ENCODE results near the gene TRIP13. TPM values are rescaled to one million over a fixed set of nuclear protein-coding genes. Genes with fewer than 3 reads are reported as not detected.
"Not testable (repeated sequence)": the region's sequence is repeated elsewhere in the genome, so short reads cannot be mapped to it uniquely, and the experiment has no call there.

TRIP13 gene
- total and polyA plus RNA-seq, 4 donors, result 2.7 to 6.2 (median 3.2) TPM

DNA sequence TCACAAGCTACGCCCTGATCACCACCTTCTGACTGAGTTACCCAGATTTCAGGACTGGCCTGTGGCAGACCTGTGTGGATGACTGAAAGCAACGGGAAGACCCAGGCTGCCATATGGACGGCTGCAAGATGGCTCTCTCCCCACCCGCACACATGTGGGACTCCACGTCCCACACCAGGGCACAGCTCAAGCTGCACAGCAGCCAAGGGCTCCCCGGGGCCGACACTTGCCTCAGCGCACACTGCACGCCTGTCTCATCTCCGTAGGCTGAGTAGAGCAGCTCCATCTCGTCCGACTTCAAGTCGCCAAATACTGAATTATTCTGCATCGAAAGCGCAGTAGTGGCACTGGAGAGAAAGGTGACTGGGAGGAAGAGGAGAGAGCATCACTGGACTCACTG is 14.6 kb upstream of the TRIP13 start:
- Histone ChIP-seq H3K4me1 (ENCODE audit: control insufficient read depth in 5 of 5, insufficient read depth in 5 of 5, low read length in 5 of 5) (peaks cover 0 to 3% (median 0%) of the 10 kb centered on the region in 5 donors), H3K27ac (ENCODE audit: low read depth in 1 of 2, low read length in 1 of 2) (no peak overlapping the region), H3K4me3 (no peak overlapping the region), H3K9ac (ENCODE audit: insufficient read depth in 1 of 2, low read length in 2 of 2) (no peak overlapping the region), H3K36me3 (ENCODE audit: control insufficient read depth in 4 of 4, insufficient read depth in 4 of 4, low read length in 4 of 4) (peaks cover 25 to 57% (median 35%) of the 10 kb centered on the region in 4 donors), H3K27me3 (ENCODE audit: control insufficient read depth in 3 of 3, insufficient read depth in 3 of 3, low read length in 2 of 3) (no peaks in the 10 kb centered on the region), H3K9me3 (ENCODE audit: control insufficient read depth in 4 of 4, insufficient read depth in 3 of 4, low read length in 3 of 4) (peaks cover 0 to 5% (median 0%) of the 10 kb centered on the region in 4 donors)
- WGBS, 2 donors, result 96 to 97% methylated on average over 15 of the region's 15 CpGs
- DNase-seq (no peak), ATAC-seq (ENCODE audit: insufficient read depth, low FRiP score) (no peak)
- TF ChIP-seq, protein P1, sequence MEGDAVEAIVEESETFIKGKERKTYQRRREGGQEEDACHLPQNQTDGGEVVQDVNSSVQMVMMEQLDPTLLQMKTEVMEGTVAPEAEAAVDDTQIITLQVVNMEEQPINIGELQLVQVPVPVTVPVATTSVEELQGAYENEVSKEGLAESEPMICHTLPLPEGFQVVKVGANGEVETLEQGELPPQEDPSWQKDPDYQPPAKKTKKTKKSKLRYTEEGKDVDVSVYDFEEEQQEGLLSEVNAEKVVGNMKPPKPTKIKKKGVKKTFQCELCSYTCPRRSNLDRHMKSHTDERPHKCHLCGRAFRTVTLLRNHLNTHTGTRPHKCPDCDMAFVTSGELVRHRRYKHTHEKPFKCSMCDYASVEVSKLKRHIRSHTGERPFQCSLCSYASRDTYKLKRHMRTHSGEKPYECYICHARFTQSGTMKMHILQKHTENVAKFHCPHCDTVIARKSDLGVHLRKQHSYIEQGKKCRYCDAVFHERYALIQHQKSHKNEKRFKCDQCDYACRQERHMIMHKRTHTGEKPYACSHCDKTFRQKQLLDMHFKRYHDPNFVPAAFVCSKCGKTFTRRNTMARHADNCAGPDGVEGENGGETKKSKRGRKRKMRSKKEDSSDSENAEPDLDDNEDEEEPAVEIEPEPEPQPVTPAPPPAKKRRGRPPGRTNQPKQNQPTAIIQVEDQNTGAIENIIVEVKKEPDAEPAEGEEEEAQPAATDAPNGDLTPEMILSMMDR (IDR thresholded peaks at IDR 0.05; ENCODE audit: control extremely low read depth, extremely low read depth), result no peak

DNA sequence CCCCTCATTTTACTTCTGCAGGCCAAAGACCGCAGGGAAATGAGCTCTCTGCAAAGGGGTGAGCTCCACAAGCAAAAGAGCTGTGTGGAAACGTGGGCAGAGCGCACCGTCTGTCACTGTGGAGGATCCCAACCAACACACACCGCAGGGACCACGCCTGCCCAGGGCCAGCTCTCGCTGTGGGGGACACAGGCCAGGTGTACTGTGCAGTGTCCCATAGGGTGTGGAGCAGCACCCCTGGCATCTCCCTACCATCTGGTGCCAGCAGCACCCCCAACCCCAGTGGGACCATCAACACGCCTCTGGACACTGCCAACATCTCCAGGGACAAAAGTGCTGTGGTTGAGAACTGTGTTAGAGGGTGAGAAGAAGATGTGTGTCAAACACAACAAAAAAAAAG is 14.0 kb upstream of the TRIP13 start:
- H3K4me3 ChIP-seq; H3K27me3 ChIP-seq (ENCODE audit: control insufficient read depth in 3 of 3, insufficient read depth in 3 of 3, low read length in 2 of 3); H3K9ac ChIP-seq (ENCODE audit: insufficient read depth in 1 of 2, low read length in 2 of 2); H3K27ac ChIP-seq (ENCODE audit: low read depth in 1 of 2, low read length in 1 of 2); H3K4me1 ChIP-seq (ENCODE audit: control insufficient read depth in 5 of 5, insufficient read depth in 5 of 5, low read length in 5 of 5); ATAC-seq (ENCODE audit: insufficient read depth, low FRiP score); H3K9me3 ChIP-seq (ENCODE audit: control insufficient read depth in 4 of 4, insufficient read depth in 3 of 4, low read length in 3 of 4); DNase-seq: not testable (repeated sequence)
- H3K36me3 ChIP-seq (ENCODE audit: control insufficient read depth in 4 of 4, insufficient read depth in 4 of 4, low read length in 4 of 4), result peaks cover 31 to 58% (median 36%) of the 10 kb centered on the region in 4 donors
- no CpG with 5 or more reads among the region's 8 CpGs for WGBS, 2 donors

DNA sequence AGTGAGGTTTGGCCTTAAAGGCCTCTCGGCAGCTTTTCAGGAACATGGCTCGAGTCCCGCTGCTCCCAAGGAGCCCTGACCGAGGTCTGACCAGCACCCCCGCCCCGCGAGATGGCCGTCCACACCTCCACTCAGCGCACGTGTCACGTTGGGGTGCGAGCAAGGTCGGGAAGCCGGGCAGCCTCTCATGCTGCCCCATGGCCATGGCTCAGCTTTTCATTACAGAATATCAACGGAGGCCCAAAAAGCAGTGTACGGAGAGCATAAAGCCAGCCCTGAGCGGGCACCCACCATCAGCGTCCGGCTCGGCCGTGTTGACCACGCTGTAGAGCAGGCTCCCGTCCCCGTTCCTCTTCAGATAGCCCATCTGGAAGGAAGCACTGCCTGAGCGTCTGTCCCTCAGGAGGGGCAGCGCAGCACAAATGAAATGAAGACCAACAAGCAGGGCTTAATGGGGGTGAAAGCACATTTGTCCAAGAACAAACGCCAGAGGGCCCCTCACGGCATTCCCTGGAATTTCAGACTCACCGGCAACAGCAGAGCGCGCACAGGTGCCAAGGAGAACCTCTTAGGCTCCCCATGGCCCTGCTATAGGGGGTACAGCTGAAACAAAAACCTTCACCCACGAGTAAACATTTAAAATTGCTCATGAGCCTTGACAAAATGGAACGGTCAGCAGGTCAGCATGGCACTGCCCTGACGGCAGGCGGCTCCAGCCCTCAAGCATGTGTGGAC is 11.7 kb upstream of the TRIP13 start:
- H3K27me3 ChIP-seq (ENCODE audit: control insufficient read depth in 3 of 3, insufficient read depth in 3 of 3, low read length in 2 of 3), result no peaks in the 10 kb centered on the region
- H3K4me3 ChIP-seq, result no peak overlapping the region
- H3K9ac ChIP-seq (ENCODE audit: insufficient read depth in 1 of 2, low read length in 2 of 2), result no peak overlapping the region
- H3K4me1 ChIP-seq (ENCODE audit: control insufficient read depth in 5 of 5, insufficient read depth in 5 of 5, low read length in 5 of 5), result peaks cover 0 to 5% (median 0%) of the 10 kb centered on the region in 5 donors
- TF ChIP-seq, protein P1 (IDR thresholded peaks at IDR 0.05; ENCODE audit: control extremely low read depth, extremely low read depth), result no peak
- 96 to 97% methylated on average over 35 of the region's 35 CpGs for WGBS, 2 donors
- DNase-seq (no peak), ATAC-seq (ENCODE audit: insufficient read depth, low FRiP score) (no peak)
- H3K36me3 ChIP-seq (ENCODE audit: control insufficient read depth in 4 of 4, insufficient read depth in 4 of 4, low read length in 4 of 4), result peaks cover 25 to 65% (median 35%) of the 10 kb centered on the region in 4 donors
- no peak overlapping the region for H3K27ac ChIP-seq (ENCODE audit: low read depth in 1 of 2, low read length in 1 of 2)
- H3K9me3 ChIP-seq (ENCODE audit: control insufficient read depth in 4 of 4, insufficient read depth in 3 of 4, low read length in 3 of 4), result peaks cover 0 to 5% (median 0%) of the 10 kb centered on the region in 4 donors

DNA sequence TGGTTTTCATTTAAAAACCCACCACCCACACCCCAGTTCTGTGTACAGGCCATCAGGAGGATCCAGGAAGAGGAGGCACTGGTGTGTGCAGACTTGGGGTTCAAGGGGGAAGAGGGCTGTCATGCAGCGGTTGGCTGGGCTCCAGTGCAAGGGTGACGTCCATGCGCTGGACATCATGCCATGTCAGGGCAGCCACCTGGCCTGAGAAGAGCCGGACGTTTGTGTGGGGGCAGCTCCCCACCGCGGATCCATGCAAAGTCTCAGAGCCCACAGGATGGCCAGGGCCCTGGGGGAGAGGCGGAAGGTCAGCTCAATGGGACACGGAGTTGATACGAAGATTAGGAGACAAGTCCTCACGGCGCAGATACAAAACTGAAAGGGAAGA is 11.1 kb upstream of the TRIP13 start:
- peaks cover 26 to 65% (median 39%) of the 10 kb centered on the region in 4 donors for H3K36me3 ChIP-seq (ENCODE audit: control insufficient read depth in 4 of 4, insufficient read depth in 4 of 4, low read length in 4 of 4)
- TF ChIP-seq, protein P1 (IDR thresholded peaks at IDR 0.05; ENCODE audit: control extremely low read depth, extremely low read depth), result no peak
- H3K4me3 ChIP-seq, result no peak overlapping the region

More for the DNA sequence above, 11.1 kb upstream of the TRIP13 start:
- ATAC-seq (ENCODE audit: insufficient read depth, low FRiP score) (no peak), DNase-seq (no peak)
- H3K27me3 ChIP-seq (ENCODE audit: control insufficient read depth in 3 of 3, insufficient read depth in 3 of 3, low read length in 2 of 3), result no peaks in the 10 kb centered on the region
- H3K9me3 ChIP-seq (ENCODE audit: control insufficient read depth in 4 of 4, insufficient read depth in 3 of 4, low read length in 3 of 4), result peaks cover 0 to 5% (median 0%) of the 10 kb centered on the region in 4 donors
- H3K9ac ChIP-seq (ENCODE audit: insufficient read depth in 1 of 2, low read length in 2 of 2), result no peak overlapping the region
- no peak overlapping the region for H3K27ac ChIP-seq (ENCODE audit: low read depth in 1 of 2, low read length in 1 of 2)
- H3K4me1 ChIP-seq (ENCODE audit: control insufficient read depth in 5 of 5, insufficient read depth in 5 of 5, low read length in 5 of 5), result peaks cover 0 to 5% (median 0%) of the 10 kb centered on the region in 5 donors
- WGBS, 2 donors, result 95 to 97% methylated on average over 12 of the region's 12 CpGs
